ENCODE measurements around the gene GABRP.

- no peak for TF ChIP-seq CTCF (IDR thresholded peaks at IDR 0.05 in 4 of 5, conservative IDR thresholded peaks at IDR 0.05 in 1 of 5)
- no peak for TF ChIP-seq POLR2A (IDR thresholded peaks at IDR 0.05)
Measured at GRCh38 chr5:170757669-170758068, 25.9 kb upstream of the GABRP start.

Measured in gastrocnemius medialis (tissue), 4 donors.